Activated CD4-positive, alpha-beta T cell treated with anti-CD3 and anti-CD28 coated beads, Interleukin-2, amount 50 U/mL, for 16 hours (primary cell): ENCODE measurements around the gene LHPP.

Source experiments
- DNase-seq: peaks from one replicate; pipeline ENCODE4 v3.0.0-alpha.2; 2020

LHPP gene

GRCh38 chr10:124559372-124560132, 97.9 kb downstream of the LHPP start:
- DNase-seq: no peak

GRCh38 chr10:124560377-124561105, 98.9 kb downstream of the LHPP start:
- DNase-seq: no peak

DNA sequence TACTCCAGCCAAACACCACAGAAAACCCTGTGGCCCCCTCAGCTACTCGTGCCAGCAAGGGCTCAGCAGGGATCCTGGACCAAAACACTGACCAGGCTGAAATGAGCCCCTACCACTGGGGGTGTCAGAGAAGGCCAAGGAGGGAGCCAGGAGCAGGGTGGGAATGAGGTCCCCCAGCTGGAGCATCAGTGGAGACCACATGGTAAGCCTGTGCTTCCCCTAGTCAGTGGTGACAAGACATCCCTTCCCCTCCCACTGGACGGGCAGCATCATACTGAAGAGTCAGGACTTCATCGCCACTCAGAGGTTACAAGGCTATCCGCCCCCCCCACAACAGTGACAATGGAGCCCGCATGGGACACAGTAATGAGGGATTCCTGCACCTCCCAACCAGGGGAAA, 99.6 kb downstream of the LHPP start:
- DNase-seq: no peak

- DNase-seq: no peak
These were observed 100.9 kb downstream of the LHPP start for GRCh38 chr10:124562425-124563060.

GRCh38 chr10:124563320-124564040, 101.9 kb downstream of the LHPP start:
- no peak for DNase-seq

DNA sequence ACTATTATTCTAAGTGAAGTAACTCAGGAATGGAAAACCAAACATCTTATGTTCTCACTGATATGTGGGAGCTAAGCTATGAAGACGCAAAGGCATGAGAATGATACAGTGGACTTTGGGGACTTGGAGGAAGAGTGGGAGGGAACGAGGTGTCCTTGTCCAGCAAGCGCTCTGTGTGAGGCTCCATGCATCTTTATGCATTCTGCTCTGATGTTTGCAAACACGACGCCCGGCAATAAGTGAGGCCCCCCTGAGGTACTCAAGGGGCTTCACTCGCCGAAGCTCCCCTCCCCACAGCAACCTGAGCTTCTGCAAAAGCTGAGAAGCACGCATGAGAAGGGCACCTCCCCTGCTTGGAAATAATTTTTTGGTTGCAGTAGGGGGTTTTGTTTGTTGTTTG, 103.3 kb downstream of the LHPP start:
- no peak for DNase-seq

- DNase-seq: no peak
These were observed 104.1 kb downstream of the LHPP start for GRCh38 chr10:124565565-124566221.

GRCh38 chr10:124566222-124566888, 104.7 kb downstream of the LHPP start:
- no peak for DNase-seq

GRCh38 chr10:124566981-124567835, 105.6 kb downstream of the LHPP start:
- DNase-seq: no peak

DNA sequence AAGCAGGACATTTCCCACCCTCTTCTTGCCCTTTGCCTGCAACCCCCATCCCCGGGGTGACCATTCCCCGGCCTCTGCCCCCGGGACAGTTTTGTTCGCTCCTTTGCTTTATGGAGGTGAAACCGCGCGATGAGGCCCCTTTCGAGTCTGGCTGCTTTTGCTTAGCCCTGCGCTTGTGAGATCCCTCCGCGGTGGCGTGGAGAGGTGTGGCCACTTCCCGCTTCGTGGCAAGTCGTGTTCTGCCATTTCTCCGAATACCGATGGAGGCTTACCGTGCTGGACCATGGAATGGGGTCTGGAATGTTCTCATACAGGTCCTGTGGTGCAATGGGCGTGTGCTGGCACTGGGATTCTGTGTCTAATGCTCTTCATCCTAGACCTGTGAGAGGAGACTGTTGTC, 106.7 kb downstream of the LHPP start:
- DNase-seq: no peak

DNA sequence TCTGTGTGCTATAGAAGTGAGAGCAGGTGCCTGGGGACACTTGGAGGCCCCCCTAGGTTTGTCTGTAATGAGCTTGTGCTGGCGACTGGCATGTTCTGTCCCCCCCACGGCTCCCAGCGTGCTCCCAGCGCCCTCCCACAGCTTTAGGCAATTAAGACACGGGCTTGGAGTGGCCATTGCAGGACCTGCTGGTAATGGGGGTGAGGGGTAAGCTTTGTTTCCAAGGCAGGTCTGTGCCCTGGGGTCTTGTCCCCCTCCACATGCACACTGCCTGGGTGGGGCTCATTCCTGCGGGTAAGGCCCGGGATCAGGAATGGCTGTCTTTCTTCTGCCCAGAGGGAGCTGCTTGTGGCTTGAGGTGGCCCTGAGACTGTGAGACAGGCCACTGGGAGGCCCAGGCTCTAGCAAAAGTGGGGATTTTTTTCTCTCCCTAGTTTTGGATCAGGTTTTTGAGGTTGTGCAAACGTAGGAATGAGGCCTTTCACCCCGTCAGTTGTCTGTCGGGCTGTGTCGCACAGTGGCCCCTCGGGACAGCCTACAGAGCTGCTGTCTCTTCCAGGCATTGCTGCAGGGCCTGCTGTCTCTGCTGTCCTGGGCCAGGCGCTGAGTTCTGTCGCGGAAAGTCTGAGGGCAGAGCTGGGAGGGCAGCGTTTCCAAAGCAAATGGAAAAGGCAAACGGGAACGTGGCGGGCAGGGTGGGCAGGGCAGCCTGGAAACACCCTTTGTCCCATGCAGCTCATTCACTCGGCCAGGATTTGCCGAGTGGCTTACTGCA, 107.4 kb downstream of the LHPP start:
- no peak for DNase-seq

- DNase-seq: no peak
These were observed 108.2 kb downstream of the LHPP start for GRCh38 chr10:124569623-124570470.

DNA sequence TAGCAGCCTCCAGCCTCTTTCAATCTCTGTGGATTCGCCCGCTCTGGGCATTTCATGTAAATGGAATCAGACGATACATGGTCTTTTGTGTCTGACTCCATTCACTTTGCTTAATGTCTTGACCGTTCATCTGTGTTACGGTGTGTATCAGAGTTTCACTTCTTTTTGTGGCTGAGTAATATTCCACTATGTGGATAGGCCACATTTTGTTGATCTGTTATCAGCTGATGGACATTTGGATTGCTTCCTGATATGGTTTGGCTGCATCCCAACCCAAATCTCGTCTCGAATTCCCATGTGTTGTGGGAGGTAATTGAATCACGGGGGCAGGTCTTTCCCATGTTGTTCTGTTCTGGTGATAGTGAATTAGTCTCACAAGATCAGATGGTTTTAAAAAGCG, 109.0 kb downstream of the LHPP start:
- no peak for DNase-seq

DNA sequence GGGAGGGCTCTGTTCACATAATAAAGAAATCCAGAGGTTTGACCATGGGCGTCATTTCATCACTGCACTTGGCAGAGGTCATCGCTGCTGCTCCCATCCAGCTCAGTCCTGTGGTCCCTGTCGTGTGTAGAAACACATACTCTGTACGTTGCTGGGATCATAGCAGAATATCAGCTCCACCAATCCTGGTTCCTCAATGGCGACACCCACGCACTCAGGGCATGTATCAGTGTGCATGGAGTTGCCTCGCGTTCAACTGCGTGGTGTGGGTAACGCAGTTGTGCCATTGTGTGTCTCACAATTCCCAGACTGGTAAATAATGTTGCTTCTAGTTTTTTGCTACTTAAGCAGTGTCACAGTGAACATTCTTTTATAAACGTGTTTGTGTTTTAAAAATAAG, 111.1 kb downstream of the LHPP start:
- DNase-seq: no peak

- no peak for DNase-seq
These were observed 112.3 kb downstream of the LHPP start for GRCh38 chr10:124573726-124574455.

DNA sequence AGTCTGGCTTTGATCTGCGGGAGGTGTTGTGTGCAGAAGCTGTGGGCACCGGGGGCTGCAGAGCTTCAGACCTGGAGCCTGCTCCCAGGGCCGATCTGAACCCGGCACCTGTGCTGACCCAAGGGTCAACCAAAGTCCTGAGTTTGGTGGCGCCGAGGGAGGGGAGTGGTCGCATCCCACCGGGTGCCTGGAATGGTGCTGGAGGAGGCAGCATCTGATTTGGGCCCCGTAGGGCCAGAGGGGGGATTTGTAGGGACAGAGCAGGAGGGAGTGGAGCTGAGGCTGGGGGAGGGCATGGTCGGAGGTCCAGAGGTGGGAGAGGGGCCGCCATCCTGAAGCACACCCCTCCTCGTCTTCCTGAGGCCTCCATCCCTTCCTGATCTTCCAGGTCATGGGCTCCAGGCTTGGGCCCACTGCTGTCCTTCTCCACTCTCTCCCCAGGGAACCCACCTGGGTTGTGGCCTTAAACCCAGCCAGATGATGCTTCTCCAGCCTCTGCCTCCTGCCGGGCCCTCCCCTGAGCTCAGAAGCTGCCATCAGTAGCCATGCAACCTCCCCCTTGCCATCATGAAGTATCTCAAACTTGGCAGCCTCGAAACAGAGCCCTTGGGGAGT, 112.9 kb downstream of the LHPP start:
- no peak for DNase-seq

- no peak for DNase-seq
These were observed 113.7 kb downstream of the LHPP start for GRCh38 chr10:124575107-124576035.
